Measurements from ENCODE around the gene CEACAM20. TPM values are rescaled to one million over a fixed set of nuclear protein-coding genes. Genes with fewer than 3 reads are reported as not detected.
"Not testable (repeated sequence)": the region's sequence is repeated elsewhere in the genome, so short reads cannot be mapped to it uniquely, and the experiment has no call there.

Gene CEACAM20
- total RNA-seq = not detected in 2 replicates

GRCh38 chr19:44529536-44529935, at the start of gene CEACAM20:
Gene CEACAM20, minus strand, starts transcription at chr19:44529675. Its CDS starts 166 bp downstream, at chr19:44529509.
- no peak for DNase-seq (ENCODE audit: low read depth in 2 of 2)

- no peak for DNase-seq (ENCODE audit: low read depth in 2 of 2)
These were observed 48.0 kb upstream of the CEACAM20 start for GRCh38 chr19:44577566-44577874.

GRCh38 chr19:44576843-44577565, 47.5 kb upstream of the CEACAM20 start:
- DNase-seq (ENCODE audit: low read depth in 2 of 2) = peak; percentile 74

GRCh38 chr19:44575116-44575700, 45.7 kb upstream of the CEACAM20 start:
- DNase-seq (ENCODE audit: low read depth in 2 of 2) = no peak

GRCh38 chr19:44574186-44574950, 44.9 kb upstream of the CEACAM20 start:
- DNase-seq (ENCODE audit: low read depth in 2 of 2) = no peak

- no peak for DNase-seq (ENCODE audit: low read depth in 2 of 2)
These were observed 44.2 kb upstream of the CEACAM20 start for GRCh38 chr19:44573627-44574026.

GRCh38 chr19:44573183-44573582, 43.7 kb upstream of the CEACAM20 start:
- no peak for DNase-seq (ENCODE audit: low read depth in 2 of 2)

- no peak for DNase-seq (ENCODE audit: low read depth in 2 of 2)
These were observed 43.1 kb upstream of the CEACAM20 start for GRCh38 chr19:44572581-44572900.

GRCh38 chr19:44571830-44572580, 42.5 kb upstream of the CEACAM20 start:
- no peak for DNase-seq (ENCODE audit: low read depth in 2 of 2)

GRCh38 chr19:44570984-44571684, 41.7 kb upstream of the CEACAM20 start:
- peak; percentile 84 to 86 for DNase-seq (ENCODE audit: low read depth in 2 of 2)

GRCh38 chr19:44570603-44570983, 41.1 kb upstream of the CEACAM20 start:
- DNase-seq (ENCODE audit: low read depth in 2 of 2) = no peak

- DNase-seq (ENCODE audit: low read depth in 2 of 2) = no peak
These were observed 38.3 kb upstream of the CEACAM20 start for GRCh38 chr19:44567745-44568144.

GRCh38 chr19:44566984-44567383, 37.5 kb upstream of the CEACAM20 start:
- no peak for DNase-seq (ENCODE audit: low read depth in 2 of 2)

GRCh38 chr19:44563086-44563655, 33.7 kb upstream of the CEACAM20 start:
- DNase-seq (ENCODE audit: low read depth in 2 of 2) = not testable (repeated sequence)

GRCh38 chr19:44557933-44558332, 28.5 kb upstream of the CEACAM20 start:
- DNase-seq (ENCODE audit: low read depth in 2 of 2) = no peak

GRCh38 chr19:44554641-44555246, 25.3 kb upstream of the CEACAM20 start:
- DNase-seq (ENCODE audit: low read depth in 2 of 2) = no peak

GRCh38 chr19:44553478-44554171, 24.1 kb upstream of the CEACAM20 start:
- peak in 1 of 2 donors; percentile 56 for DNase-seq (ENCODE audit: low read depth in 2 of 2)

GRCh38 chr19:44552324-44552723, 22.8 kb upstream of the CEACAM20 start:
- DNase-seq (ENCODE audit: low read depth in 2 of 2) = peak; percentile 9 to 29

- DNase-seq (ENCODE audit: low read depth in 2 of 2) = no peak
These were observed 22.4 kb upstream of the CEACAM20 start for GRCh38 chr19:44551850-44552249.

GRCh38 chr19:44550976-44551375, 21.5 kb upstream of the CEACAM20 start:
- not testable (repeated sequence) for DNase-seq (ENCODE audit: low read depth in 2 of 2)

All from lung microvascular endothelial cell (primary cell).